Stimulated activated CD8-positive, alpha-beta memory T cell treated with anti-CD3 and anti-CD28 coated beads, Interleukin-4, amount 100 ng/mL, for 48 hours (primary cell): ENCODE data around the gene PRKAG2.
"Not testable (repeated sequence)": the region's sequence is repeated elsewhere in the genome, so short reads cannot be mapped to it uniquely, and the experiment has no call there.

ENCODE experiments used
- DNase-seq: peaks from one replicate; pipeline ENCODE4 v3.0.0-alpha.2; 2020

Gene PRKAG2

GRCh38 chr7:151797667-151798307 is 79.1 kb downstream of the PRKAG2 start:
- DNase-seq, result not testable (repeated sequence)

GRCh38 chr7:151796871-151797537 is 79.9 kb downstream of the PRKAG2 start:
- DNase-seq, result no peak

- DNase-seq, result no peak
Observed at GRCh38 chr7:151796091-151796870, 80.6 kb downstream of the PRKAG2 start.

GRCh38 chr7:151795168-151795811 is 81.6 kb downstream of the PRKAG2 start:
- peak; percentile 88 for DNase-seq

GRCh38 chr7:151794508-151795167 is 82.3 kb downstream of the PRKAG2 start:
- no peak for DNase-seq

- no peak for DNase-seq
Observed at GRCh38 chr7:151793991-151794507, 82.9 kb downstream of the PRKAG2 start.

GRCh38 chr7:151793531-151793951 is 83.4 kb downstream of the PRKAG2 start:
- no peak for DNase-seq

- no peak for DNase-seq
Observed at GRCh38 chr7:151792636-151793035, 84.3 kb downstream of the PRKAG2 start.

- DNase-seq, result no peak
Observed at GRCh38 chr7:151792086-151792485, 84.8 kb downstream of the PRKAG2 start.

- no peak for DNase-seq
Observed at GRCh38 chr7:151790830-151791620, 85.9 kb downstream of the PRKAG2 start.

GRCh38 chr7:151790095-151790829 is 86.7 kb downstream of the PRKAG2 start:
- no peak for DNase-seq

GRCh38 chr7:151789380-151789947 is 87.5 kb downstream of the PRKAG2 start:
- DNase-seq, result no peak

GRCh38 chr7:151787348-151787747 is 89.6 kb downstream of the PRKAG2 start:
- no peak for DNase-seq

GRCh38 chr7:151786936-151787335 is 90.0 kb downstream of the PRKAG2 start:
- DNase-seq, result no peak

GRCh38 chr7:151786241-151786640 is 90.7 kb downstream of the PRKAG2 start:
- DNase-seq, result no peak

GRCh38 chr7:151785681-151785965 is 91.3 kb downstream of the PRKAG2 start:
- DNase-seq, result no peak

- DNase-seq, result no peak
Observed at GRCh38 chr7:151784853-151785680, 91.8 kb downstream of the PRKAG2 start.

GRCh38 chr7:151783958-151784575 is 92.8 kb downstream of the PRKAG2 start:
- DNase-seq, result no peak
